ENCODE results near the gene DDX6.

DNA sequence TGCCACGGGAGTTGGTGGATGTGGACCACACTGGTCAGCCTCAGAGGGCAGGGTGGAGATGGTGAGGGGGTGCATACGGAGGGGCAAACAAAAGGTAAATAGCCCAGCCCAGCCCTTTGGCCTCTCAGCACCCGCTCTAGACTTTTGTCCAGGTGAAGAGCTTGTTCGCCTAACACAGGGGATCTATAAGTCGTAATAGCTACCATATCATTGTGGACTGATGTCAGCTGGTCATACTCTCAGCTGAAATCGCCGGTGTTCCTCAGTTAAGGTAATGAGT lies 84.5 kb downstream of the DDX6 start:
- TF ChIP-seq, protein P1, sequence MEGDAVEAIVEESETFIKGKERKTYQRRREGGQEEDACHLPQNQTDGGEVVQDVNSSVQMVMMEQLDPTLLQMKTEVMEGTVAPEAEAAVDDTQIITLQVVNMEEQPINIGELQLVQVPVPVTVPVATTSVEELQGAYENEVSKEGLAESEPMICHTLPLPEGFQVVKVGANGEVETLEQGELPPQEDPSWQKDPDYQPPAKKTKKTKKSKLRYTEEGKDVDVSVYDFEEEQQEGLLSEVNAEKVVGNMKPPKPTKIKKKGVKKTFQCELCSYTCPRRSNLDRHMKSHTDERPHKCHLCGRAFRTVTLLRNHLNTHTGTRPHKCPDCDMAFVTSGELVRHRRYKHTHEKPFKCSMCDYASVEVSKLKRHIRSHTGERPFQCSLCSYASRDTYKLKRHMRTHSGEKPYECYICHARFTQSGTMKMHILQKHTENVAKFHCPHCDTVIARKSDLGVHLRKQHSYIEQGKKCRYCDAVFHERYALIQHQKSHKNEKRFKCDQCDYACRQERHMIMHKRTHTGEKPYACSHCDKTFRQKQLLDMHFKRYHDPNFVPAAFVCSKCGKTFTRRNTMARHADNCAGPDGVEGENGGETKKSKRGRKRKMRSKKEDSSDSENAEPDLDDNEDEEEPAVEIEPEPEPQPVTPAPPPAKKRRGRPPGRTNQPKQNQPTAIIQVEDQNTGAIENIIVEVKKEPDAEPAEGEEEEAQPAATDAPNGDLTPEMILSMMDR (IDR thresholded peaks at IDR 0.05), result no peak
- TF ChIP-seq POLR2A (IDR thresholded peaks at IDR 0.05) (no peak), EP300 (IDR thresholded peaks at IDR 0.05) (no peak)
